ENCODE data around the gene CCRL2.
A peak's percentile ranks its signal among the peaks of the same experiment; 100 is the strongest.

- no peak for TF ChIP-seq RBM39 (optimal IDR thresholded peaks at IDR 0.05; ENCODE audit: low read depth, low read length)
- TF ChIP-seq CEBPG (CRISPR knock-in tag; IDR thresholded peaks at IDR 0.05) = no peak
- TF ChIP-seq CEBPG (tag; conservative IDR thresholded peaks at IDR 0.05 in 1 of 2, IDR thresholded peaks at IDR 0.05 in 1 of 2) = no peak
- no peak for TF ChIP-seq ETV6 (IDR thresholded peaks at IDR 0.05; ENCODE audit: borderline replicate concordance in 1 of 2, low read depth in 2 of 2, low read length in 1 of 2)
- no peak for TF ChIP-seq ETV6 (CRISPR knock-in tag; IDR thresholded peaks at IDR 0.05; ENCODE audit: borderline replicate concordance)
- TF ChIP-seq SP1 (CRISPR knock-in tag; IDR thresholded peaks at IDR 0.05) = no peak
- TF ChIP-seq, protein P1, sequence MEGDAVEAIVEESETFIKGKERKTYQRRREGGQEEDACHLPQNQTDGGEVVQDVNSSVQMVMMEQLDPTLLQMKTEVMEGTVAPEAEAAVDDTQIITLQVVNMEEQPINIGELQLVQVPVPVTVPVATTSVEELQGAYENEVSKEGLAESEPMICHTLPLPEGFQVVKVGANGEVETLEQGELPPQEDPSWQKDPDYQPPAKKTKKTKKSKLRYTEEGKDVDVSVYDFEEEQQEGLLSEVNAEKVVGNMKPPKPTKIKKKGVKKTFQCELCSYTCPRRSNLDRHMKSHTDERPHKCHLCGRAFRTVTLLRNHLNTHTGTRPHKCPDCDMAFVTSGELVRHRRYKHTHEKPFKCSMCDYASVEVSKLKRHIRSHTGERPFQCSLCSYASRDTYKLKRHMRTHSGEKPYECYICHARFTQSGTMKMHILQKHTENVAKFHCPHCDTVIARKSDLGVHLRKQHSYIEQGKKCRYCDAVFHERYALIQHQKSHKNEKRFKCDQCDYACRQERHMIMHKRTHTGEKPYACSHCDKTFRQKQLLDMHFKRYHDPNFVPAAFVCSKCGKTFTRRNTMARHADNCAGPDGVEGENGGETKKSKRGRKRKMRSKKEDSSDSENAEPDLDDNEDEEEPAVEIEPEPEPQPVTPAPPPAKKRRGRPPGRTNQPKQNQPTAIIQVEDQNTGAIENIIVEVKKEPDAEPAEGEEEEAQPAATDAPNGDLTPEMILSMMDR (IDR thresholded peaks at IDR 0.05 in 2 of 3, conservative IDR thresholded peaks at IDR 0.05 in 1 of 3; ENCODE audit: insufficient read depth in 2 of 3, low read depth in 1 of 3, low read length in 3 of 3) = peak; percentile 68 to 91 (median 74)
- TF ChIP-seq REST (IDR thresholded peaks at IDR 0.05; ENCODE audit: borderline replicate concordance) = no peak
- TF ChIP-seq REST (CRISPR knock-in tag; IDR thresholded peaks at IDR 0.05; ENCODE audit: low read depth) = no peak
- no peak for TF ChIP-seq EP300 (IDR thresholded peaks at IDR 0.05; ENCODE audit: low read length)
- no peak for TF ChIP-seq TBL1XR1 (IDR thresholded peaks at IDR 0.05; ENCODE audit: low read length in 2 of 2)
- no peak for TF ChIP-seq JUND (IDR thresholded peaks at IDR 0.05; ENCODE audit: borderline replicate concordance, low read depth, low read length)
- no peak for TF ChIP-seq JUND (tag; IDR thresholded peaks at IDR 0.05; ENCODE audit: borderline replicate concordance, low read depth, low read length)
- TF ChIP-seq ZNF239 (CRISPR knock-in tag; IDR thresholded peaks at IDR 0.05) = no peak
- TF ChIP-seq, protein P2, sequence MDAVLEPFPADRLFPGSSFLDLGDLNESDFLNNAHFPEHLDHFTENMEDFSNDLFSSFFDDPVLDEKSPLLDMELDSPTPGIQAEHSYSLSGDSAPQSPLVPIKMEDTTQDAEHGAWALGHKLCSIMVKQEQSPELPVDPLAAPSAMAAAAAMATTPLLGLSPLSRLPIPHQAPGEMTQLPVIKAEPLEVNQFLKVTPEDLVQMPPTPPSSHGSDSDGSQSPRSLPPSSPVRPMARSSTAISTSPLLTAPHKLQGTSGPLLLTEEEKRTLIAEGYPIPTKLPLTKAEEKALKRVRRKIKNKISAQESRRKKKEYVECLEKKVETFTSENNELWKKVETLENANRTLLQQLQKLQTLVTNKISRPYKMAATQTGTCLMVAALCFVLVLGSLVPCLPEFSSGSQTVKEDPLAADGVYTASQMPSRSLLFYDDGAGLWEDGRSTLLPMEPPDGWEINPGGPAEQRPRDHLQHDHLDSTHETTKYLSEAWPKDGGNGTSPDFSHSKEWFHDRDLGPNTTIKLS (IDR thresholded peaks at IDR 0.05; ENCODE audit: borderline replicate concordance, low read depth) = no peak
- no peak for TF ChIP-seq CREB5 (CRISPR knock-in tag; IDR thresholded peaks at IDR 0.05)
- TF ChIP-seq NR2F6 (CRISPR knock-in tag; IDR thresholded peaks at IDR 0.05) = no peak
- no peak for TF ChIP-seq TAF1 (IDR thresholded peaks at IDR 0.05; ENCODE audit: control insufficient read depth, extremely low read depth, insufficient read depth, low read length, severe bottlenecking)
Observed at GRCh38 chr3:46449755-46450552, 42.9 kb downstream of the CCRL2 start.
